Keratinocyte (primary cell): ENCODE results near the gene CYP4A11.

Experiments used
- CTCF ChIP-seq, 3 experiments: IDR thresholded peaks in 1 of 3; conservative IDR thresholded peaks in 1 of 3; optimal IDR thresholded peaks in 1 of 3; 2 replicates in 2 of 3; 3 replicates in 1 of 3; pipeline versions ENCODE3 to v1.5.1; 2011; ENCODE audit warnings: low read length in 3 of 3, mild to moderate bottlenecking in 3 of 3, moderate library complexity in 2 of 3, control low read depth in 1 of 3, inconsistent platforms in 1 of 3; ENCODE audit not compliant: insufficient read depth in 2 of 3; ENCODE audit errors: extremely low read depth in 1 of 3
- EZH2 ChIP-seq: IDR thresholded peaks from one replicate; pipeline ENCODE4 v1.6.1; 2012; ENCODE audit warnings: inconsistent platforms, mild to moderate bottlenecking, low read length, moderate library complexity

GRCh38 chr1:46961066-46961758 lies 19.9 kb upstream of the CYP4A11 start:
- TF ChIP-seq CTCF (optimal IDR thresholded peaks at IDR 0.05 in 1 of 3, IDR thresholded peaks at IDR 0.05 in 1 of 3, conservative IDR thresholded peaks at IDR 0.05 in 1 of 3; ENCODE audit: extremely low read depth in 1 of 3, insufficient read depth in 2 of 3, low read length in 3 of 3) (no peak), EZH2 (no peak)
